SHP77 (cell line): ENCODE measurements around the gene NKX2-2.

Experiments
- DNase-seq, 2 experiments: peaks; one replicate each; lab custom pipeline; 2025; lab: John Stamatoyannopoulos, UW

Gene NKX2-2

GRCh38 chr20:21521596-21522480, 8.0 kb upstream of the NKX2-2 start:
- peak in 1 of 2 experiments; percentile 29 for DNase-seq

GRCh38 chr20:21520702-21521595, 7.1 kb upstream of the NKX2-2 start:
- DNase-seq: peak; percentile 46 to 62

GRCh38 chr20:21519136-21519584, 5.3 kb upstream of the NKX2-2 start:
- DNase-seq: no peak

- no peak for DNase-seq
Measured at GRCh38 chr20:21518292-21518991, 4.6 kb upstream of the NKX2-2 start.

- no peak for DNase-seq
Measured at GRCh38 chr20:21517566-21518277, 3.9 kb upstream of the NKX2-2 start.

- no peak for DNase-seq
Measured at GRCh38 chr20:21516861-21517565, 3.1 kb upstream of the NKX2-2 start.

GRCh38 chr20:21516180-21516567, 2.3 kb upstream of the NKX2-2 start:
- DNase-seq: no peak

- no peak for DNase-seq
Measured at GRCh38 chr20:21515300-21516179, 1.7 kb upstream of the NKX2-2 start.

GRCh38 chr20:21514553-21515251, 838 bp upstream of the NKX2-2 start:
- DNase-seq: no peak

- DNase-seq: no peak
Measured at GRCh38 chr20:21513181-21513663, 642 bp downstream of the NKX2-2 start.

- DNase-seq: no peak
Measured at GRCh38 chr20:21512634-21513180, 1.2 kb downstream of the NKX2-2 start.

- no peak for DNase-seq
Measured at GRCh38 chr20:21511850-21512633, 1.8 kb downstream of the NKX2-2 start.

- DNase-seq: no peak
Measured at GRCh38 chr20:21511485-21511849, 2.4 kb downstream of the NKX2-2 start.

GRCh38 chr20:21510414-21511384, 3.2 kb downstream of the NKX2-2 start:
- DNase-seq: no peak

GRCh38 chr20:21509597-21510371, 4.1 kb downstream of the NKX2-2 start:
- no peak for DNase-seq

GRCh38 chr20:21509079-21509596, 4.7 kb downstream of the NKX2-2 start:
- DNase-seq: no peak
